HG03432 (cell line): ENCODE results near the gene NUDT1.
A peak's percentile ranks its signal among the peaks of the same experiment; 100 is the strongest.
"Not testable (repeated sequence)": the region's sequence is repeated elsewhere in the genome, so short reads cannot be mapped to it uniquely, and the experiment has no call there.

Experiments used
- ATAC-seq: cut with Tn5 transposase; IDR thresholded peaks from one replicate; pipeline ENCODE4 v1.9.1; 2021; ENCODE audit warnings: mild to moderate bottlenecking, moderate library complexity; ENCODE audit not compliant: unreplicated experiment

NUDT1 gene

DNA sequence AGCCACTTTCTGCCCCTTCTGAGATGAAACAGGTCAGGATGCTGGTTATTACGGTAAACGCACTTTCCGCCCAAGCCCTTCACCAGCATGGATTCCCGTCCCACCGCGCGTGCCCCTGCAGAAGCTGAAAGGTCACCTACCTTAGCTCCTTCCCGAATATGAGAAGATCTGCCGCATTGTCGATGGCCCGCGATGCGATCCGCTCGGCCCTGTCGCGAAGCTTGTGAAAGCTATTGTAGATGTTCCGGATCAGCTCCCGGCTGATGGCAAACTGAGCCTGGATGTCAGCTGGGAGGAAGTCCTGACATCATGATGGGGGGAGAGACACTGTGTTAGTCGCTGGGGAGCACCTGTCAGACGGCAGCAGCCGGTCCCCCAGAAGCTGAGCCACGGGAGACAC, 22.1 kb downstream of the NUDT1 start:
- no peak for ATAC-seq

DNA sequence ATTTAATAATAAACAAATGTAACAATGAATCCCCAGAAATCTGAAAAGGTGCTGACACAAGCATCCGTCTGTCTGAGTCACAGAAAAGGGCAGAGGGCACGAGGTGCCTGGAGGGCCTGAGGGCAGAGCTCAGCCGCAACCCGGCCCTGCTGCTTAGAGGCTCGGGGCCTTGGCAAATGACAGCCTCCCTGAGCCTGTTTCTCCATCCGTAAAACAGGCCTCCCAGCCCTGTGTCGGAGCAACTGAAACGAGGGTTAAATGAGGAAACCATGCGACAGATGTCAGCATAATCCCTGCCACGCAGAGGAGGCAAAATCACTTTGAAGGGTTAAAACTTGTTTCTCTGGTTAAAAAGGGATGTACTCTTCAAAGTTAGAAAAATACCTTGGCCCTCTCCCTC, 24.9 kb downstream of the NUDT1 start:
- no peak for ATAC-seq

DNA sequence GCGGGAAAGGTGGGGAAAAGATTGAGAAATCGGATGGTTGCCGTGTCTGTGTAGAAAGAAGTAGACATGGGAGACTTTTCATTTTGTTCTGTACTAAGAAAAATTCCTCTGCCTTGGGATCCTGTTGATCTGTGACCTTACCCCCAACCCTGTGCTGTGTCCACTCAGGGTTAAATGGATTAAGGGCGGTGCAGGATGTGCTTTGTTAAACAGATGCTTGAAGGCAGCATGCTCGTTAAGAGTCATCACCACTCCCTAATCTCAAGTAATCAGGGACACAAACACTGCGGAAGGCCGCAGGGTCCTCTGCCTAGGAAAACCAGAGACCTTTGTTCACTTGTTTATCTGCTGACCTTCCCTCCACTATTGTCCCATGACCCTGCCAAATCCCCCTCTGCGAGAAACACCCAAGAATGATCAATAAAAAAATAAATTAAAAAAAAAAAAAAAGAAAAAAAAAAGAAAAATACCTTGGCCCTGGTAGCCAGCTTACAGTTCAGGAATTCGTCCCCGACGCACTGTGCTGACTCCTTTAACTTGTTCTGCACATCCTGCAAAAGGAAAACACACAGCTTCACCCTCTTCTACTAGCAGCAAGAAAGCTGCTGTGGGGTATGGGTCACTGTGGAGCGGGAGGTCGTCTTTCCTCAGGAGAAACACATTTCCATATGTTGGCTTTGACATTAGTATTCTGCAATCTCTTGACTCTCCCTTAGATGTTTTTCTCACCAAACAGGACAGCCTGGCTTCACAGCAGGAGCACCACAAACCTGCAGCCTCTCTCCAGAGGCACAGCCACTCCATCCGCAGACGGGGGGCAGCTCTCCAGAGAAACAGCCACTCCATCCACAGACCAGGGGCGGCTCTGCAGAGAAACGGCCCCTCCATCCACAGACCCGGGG, 27.3 kb downstream of the NUDT1 start:
- ATAC-seq: not testable (repeated sequence)

DNA sequence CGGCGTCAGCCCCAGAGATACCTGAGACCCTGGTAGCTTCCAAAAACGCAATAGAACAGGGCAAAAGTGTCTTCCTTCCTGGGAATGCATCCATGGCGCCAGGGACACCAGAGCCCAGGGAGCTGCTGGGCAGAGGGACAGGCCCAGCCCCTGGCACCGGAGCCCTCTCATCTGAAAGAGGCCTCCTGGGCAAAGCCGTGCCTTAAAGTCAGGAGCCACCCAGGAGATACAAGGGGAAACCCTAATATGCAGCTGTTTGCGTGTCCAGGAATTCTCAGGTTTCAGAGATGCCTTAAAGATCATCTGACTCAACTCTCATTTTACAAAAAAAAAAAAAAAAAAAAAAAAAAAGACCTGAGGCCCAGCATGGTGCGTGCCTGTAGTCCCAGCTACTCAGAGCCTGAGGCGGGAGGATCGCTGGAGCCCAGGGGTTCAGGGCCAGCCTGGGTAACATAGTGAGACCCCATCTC, 28.0 kb downstream of the NUDT1 start:
- ATAC-seq: no peak

DNA sequence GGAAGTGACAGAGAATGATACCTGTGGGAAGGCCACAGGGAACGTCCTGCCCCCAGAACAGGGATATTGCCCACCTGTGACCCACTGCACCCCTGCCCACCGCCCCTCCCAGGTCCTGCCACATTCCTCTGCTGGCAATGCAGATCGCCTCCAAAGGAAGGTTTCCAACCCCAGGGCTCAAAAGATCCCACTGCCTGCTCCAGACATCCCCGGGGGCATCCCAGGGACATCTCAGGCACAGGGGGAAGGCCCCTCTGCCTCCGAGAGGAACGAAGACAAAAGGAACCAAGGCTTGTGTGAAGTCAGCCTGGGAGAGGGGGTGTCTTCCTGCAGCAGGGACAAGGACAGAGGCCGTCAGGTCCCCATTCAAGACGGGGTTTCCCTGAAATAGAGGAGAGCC, 28.5 kb downstream of the NUDT1 start:
- no peak for ATAC-seq

DNA sequence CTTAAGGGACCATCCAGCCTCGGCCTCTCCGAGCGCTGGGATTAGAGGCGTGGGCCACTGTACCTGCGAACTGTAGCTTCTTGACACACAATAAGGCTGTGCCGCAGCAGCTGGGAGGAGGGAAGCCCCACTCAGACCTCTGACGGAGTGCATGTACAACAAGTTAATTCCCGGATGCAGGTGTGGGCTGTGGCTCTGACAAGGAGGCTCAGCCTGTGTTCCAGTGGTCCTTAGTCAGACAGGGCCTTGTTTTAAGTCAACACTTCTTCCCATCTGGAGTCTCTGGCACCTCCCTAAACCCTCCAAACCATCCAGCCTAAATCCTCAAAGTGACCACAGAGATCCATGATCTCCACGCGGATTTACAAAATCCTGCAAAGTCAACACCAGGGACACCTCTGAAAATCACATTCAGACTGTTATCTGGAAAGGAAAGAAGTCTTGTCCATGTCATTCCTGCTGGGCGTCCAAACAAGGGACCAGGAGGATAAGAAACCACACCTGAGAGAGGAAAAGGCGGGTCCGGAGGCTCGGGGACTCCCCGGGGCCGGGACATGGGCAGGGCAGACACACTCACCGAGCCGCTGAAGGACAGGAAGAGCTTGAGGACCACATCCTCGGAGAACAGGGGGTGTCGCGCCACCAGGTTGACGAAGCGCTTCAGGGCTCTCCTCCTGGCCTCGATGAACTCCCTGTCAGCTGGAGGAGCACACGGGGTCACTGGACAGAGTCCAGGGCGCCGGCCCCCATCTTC, 29.4 kb downstream of the NUDT1 start:
- ATAC-seq: no peak

DNA sequence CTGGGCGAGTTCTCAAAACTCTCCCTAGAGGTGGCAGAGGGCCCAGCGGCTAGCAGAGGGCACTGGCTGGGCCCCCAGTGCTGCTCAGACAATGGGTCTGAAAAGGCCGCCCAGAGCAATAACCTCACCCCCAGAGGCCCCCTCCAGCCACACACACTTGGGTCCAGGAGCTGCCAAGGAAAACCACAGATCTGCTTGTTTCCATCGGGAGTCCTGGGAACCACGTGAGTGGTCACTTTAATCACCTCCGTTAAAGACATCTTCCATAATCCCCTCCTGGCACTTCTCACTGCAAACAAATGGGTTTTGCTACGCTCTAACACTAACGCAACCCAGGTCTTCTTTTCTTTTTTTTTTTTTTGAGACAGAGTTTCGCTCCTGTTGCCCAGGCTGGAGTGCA, 30.0 kb downstream of the NUDT1 start:
- ATAC-seq: no peak

DNA sequence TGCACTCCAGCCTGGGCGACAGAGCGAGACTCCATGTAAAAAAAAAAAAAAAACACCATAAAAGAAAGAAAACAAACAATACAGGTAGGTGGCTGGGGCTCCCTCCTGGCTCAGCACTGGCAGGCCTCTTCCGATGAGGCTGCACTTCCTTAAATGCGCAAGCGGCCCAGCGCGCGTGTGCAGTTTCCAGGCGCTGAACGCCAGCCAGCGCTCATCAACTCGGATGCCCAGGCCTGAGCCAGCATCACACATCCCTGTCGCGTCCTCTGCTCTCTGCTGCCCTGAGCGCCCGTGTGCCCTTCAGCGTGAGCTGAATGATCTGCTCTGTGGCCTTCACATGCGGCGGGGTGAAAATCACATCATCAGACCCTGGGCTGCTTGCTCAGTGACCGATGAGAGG, 31.8 kb downstream of the NUDT1 start:
- no peak for ATAC-seq

DNA sequence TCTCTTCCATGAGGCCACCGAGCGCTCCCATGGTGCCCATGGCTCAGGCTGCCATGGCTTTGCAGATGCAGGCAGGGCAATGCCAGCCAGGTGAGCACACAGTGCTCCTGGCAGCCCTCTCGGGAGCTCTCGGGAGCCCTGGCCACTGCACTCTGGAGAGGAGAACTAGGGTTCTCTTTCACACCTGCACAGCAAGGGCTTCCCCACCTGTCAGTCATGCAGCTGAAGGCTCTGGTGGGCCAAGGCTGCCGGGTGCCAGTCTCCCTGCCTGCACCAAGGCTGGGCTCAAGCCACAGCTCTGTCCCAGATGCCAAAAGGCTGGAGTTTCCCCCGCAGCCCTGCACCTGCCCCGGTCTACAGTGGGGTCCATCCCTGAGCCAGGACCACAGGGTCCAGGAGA, 32.6 kb downstream of the NUDT1 start:
- no peak for ATAC-seq

DNA sequence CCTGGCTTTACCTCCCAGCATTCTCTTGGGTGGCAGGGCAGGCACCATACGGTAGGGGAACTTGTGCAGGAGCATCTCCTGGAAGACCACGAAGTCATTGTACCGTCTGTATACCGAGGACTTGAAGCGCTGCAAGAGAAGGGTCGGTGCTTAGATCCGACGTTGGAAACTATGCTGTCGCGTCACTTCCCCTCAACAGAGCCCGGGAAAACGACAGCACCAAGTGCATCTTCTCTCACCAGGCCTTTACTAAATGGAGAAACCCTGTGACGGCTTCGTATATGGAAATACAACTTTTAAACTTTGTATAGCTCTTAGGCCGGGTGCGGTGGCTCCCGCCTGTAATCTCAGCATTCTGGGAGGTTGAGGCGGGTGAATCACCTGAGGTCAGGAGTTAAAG, 33.1 kb downstream of the NUDT1 start:
- ATAC-seq: no peak

DNA sequence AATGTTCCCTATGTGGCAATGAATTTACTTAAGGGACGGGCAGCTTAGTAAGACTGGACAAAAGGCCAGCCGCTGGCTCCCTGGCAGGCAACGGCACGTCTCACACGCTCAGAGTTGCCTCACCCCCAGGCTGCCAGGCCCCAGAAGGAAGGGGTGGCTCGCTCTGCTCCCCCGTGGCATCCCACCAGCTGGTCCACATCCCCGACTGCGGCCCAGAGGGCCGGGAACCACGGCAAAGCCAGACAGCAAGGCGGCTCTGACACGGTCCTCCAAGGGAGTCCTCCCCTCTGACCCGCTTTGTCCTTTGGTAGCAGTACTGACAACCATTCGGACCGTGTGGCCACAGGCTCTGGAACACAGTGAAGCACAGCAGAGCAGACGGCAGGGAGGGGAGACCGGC, 34.1 kb downstream of the NUDT1 start:
- no peak for ATAC-seq

DNA sequence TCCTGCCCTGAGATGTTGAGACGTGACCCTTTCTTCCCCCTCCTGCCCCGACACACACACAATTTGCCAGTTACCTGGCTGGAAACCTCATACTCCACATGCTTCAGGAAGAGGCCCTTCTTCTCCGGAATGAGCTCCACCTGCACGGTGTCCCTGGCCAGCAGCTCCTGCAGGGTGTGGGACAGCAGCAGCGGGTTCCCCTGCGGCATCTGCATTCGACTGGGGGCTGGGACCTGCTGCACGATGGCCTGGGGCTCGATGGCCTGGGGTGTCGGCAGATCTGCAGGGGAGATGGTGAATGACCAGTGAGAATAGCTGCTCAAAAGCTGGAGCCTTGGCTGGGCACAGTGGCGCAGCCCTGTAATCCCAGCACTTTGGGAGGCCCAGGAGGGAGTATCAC, 36.0 kb downstream of the NUDT1 start:
- no peak for ATAC-seq

DNA sequence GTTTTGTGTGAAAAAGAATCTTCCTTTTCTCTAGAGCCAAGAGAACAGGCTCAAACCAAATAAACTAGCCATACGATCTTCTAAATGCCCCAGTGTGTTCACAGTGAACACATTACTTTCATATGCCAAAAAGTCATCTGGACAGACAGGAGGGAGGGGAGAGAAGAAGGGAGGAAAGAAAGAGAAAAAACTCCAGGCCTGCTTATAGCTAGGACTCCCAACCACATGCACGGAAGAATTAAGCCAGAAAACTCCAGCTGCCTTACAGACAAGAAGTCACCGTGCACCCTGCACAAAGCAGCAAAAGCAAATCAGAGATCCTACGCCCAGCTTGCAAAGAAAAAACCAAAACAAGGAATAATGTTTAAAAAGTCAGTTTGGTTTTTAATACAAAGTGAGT, 37.9 kb downstream of the NUDT1 start:
- no peak for ATAC-seq

DNA sequence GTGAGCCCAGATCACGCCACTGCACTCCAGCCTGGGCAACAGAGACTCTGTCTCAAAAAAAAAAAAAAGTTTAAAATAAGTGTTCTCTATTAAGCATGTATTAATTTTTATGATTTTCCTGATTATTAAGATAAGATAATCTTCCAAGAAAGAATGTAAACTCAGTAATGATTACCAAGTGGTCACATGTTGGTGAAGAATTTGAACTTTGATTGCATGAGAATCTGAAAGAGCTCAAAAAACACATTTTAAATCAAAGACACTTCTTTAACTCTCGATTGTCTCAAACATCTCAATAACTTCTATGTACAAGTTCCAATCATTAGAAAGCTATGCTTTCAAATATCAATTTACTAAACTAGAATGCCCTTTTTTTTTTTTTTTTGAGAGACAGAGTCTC, 38.4 kb downstream of the NUDT1 start:
- ATAC-seq: no peak

DNA sequence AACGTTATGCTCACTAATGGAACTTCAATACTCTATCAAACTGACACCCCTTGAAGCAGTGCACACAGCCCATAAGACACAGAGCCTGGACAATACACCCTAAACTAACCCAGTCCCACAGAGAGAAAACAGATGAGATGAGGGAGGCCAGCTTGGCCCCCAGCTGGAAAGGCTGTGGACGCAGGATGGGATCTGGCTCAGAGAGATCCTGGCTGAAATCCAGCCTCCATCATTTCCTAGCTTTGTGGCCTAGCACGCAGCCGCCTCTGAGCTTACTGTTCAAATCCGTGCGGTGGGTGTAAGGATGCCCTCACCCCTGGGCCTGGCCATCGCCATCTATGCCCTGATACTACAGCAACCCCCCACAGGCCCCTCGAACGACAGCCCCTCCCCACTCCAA, 39.5 kb downstream of the NUDT1 start:
- ATAC-seq: no peak

DNA sequence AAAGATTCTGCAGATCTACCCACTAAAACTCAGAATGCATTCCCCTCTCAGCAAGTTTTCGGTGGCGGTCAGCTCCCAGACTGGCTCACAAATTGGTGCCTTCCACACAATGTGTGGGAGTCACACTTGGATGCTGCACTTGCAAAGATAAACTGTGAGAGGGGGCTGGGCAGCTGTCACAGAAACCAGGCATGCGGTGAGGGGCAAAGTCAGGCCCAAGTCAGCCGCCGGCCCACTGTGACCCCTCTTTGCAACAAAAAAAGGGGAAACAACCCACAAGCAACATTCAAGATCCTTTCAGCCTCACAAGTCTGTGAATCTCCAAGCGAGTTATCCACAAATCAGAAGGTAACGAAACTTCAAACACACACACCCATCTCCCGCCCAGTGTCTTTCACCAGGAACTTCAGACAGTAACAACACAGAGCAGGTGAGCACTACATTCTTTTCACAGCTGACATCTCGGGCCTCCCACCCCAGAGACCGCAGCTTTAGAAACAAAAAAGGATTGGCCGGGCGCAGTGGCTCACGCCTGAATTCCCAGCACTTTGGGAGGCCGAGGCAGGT, 40.2 kb downstream of the NUDT1 start:
- no peak for ATAC-seq

DNA sequence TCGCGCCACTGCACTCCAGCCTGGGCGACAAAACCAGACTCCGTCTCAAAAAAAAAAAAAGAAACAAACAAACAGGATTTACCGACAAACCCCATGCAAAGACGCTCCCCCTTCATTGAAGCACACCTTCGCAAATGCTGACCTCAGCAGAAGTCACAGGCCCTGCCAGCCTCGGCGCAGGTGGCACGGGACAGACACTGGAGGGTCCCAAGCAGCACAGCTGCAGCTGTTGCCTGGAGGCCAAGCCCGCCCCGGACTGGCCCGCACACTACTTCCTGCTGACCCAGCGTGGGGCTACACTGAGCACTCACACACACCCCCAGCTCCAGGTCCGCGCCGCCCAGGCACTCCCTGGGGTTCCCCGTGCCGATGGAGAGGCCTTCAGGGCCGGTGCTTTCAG, 41.0 kb downstream of the NUDT1 start:
- ATAC-seq: no peak

DNA sequence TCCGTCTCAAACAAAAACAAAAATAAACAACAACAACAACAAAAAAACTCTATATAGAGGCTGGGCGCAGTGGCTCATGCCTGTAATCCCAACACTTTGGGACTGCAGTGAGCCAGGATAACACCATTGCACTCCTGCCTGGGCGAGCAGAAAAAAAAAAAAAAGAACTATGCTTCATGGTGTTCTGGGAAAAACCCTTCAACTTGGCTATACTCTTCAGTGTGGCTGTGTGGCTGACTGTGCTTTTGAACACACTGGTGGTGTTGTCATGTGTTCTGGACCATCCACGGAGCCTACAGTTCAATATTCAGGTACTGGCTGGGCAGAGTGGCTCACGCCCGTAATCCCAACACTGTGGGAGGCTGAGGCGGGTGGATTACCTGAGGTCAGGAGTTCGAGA, 45.7 kb downstream of the NUDT1 start:
- peak; percentile 24 for ATAC-seq

DNA sequence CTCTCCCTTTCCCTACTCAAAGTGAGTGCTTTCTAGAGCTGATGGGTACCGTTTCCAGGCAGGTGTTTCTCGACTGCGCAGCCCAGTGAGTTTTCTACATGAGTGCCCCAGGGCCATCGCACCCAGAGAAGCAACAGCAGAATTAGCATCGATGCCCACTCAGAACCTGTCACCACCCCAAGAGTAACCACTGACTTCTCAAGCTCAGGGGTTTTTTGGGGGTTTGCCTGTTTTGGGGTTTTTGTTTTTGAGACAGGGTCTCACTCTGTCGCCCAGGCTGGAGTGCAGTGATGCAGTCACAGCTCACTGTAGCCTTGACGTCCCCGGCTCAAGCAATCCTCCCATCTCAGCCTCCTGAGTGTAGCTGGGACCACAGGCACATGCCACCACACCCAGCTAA, 46.5 kb downstream of the NUDT1 start:
- ATAC-seq: peak; percentile 72

DNA sequence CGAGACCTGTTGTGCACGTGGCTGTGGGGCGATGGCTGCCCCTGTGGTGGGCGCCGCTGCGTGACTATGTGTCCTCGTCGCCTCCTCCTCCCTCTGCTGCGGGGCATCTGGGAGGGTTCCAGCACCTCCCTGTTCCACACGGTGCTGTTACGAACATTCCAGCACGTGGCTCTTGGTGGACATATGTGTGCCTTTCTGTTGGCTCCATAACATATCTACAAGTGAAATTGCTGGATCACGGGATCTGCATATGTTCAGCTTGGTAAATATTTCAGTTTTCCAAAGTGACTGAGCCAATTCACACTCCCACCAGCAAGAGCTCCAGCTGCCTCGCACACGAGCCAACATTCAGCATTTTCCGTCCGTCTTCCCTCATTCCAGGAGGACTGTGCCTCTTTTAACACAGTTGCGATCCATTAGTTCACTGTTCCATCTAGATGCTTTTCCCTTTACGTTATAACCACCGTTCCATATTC, 47.1 kb downstream of the NUDT1 start:
- ATAC-seq: peak; percentile 5

DNA sequence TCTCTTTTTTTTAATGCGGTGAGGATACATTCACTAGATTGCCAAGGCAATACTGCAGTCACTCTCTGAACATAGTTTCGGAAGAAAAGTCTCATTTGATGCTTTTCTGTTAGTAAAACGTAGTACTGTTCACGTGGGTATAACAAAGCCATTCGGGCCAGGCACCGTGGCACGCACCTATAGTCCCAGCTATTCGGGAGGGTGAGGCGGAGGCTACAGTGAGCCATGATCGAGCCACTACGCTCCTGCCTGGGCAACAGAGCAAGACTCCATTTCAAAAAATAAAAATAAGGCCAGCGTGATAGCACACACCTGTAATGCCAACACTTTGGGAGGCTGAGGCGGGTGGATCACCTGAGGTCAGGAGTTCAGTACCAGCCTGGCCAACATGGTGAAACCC, 47.6 kb downstream of the NUDT1 start:
- ATAC-seq: no peak

DNA sequence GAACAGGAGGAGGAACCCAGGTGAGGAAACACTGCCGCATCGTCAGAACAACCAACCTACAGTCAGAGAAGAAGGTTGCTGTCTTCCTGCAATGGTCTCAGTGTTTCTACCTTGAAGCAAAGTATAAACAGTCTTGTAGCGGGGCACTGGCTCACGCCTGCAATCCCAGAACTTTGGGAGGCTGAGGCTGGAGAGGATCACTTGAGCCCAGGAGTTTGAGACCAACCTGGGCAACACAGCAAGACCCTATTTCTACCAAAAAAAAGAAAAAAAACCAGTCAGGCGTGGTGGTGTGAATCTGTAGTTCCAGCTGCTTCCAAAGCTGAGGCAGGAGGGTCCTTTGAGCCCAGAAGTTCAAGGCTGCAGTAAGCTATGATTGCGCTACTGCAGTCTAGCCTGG, 48.9 kb downstream of the NUDT1 start:
- no peak for ATAC-seq
